ENCODE results near the gene FITM2.
A peak's percentile ranks its signal among the peaks of the same experiment; 100 is the strongest.

The FITM2 gene

GRCh38 chr20:44336725-44337380 lies 25.9 kb upstream of the FITM2 start, which contains the start of gene R3HDML:
R3HDML (plus strand) TSS chr20:44337043; CDS start chr20:44337158, 115 bp downstream.
- POLR2A ChIA-PET: no interaction called here
- no peak within 1 kb of the TSS for H3K4me3 ChIP-seq (ENCODE audit: low read depth, low read length)
- CTCF ChIA-PET: interaction anchor here (1.0 kb wide), 1 partner anchor 47 kb away, joined by 3 read pairs; no protein-coding TSS in a partner anchor
- H3K36me3 ChIP-seq (ENCODE audit: control insufficient read depth in 2 of 2, insufficient read depth in 1 of 2, low read length in 2 of 2): no peaks in the 10 kb centered on the region
- TF ChIP-seq MZF1 (tag by site-specific recombination; IDR thresholded peaks at IDR 0.05; ENCODE audit: borderline replicate concordance) (no peak), GLI4 (tag by site-specific recombination; IDR thresholded peaks at IDR 0.05) (no peak), WT1 (tag by site-specific recombination; IDR thresholded peaks at IDR 0.05) (no peak), ZNF24 (tag by site-specific recombination; IDR thresholded peaks at IDR 0.05) (no peak), ZBTB7A (tag by site-specific recombination; IDR thresholded peaks at IDR 0.05; ENCODE audit: low read depth) (no peak)
- TF ChIP-seq, protein P1, sequence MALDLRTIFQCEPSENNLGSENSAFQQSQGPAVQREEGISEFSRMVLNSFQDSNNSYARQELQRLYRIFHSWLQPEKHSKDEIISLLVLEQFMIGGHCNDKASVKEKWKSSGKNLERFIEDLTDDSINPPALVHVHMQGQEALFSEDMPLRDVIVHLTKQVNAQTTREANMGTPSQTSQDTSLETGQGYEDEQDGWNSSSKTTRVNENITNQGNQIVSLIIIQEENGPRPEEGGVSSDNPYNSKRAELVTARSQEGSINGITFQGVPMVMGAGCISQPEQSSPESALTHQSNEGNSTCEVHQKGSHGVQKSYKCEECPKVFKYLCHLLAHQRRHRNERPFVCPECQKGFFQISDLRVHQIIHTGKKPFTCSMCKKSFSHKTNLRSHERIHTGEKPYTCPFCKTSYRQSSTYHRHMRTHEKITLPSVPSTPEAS (tag by site-specific recombination; IDR thresholded peaks at IDR 0.05): no peak
- TF ChIP-seq, protein P2, sequence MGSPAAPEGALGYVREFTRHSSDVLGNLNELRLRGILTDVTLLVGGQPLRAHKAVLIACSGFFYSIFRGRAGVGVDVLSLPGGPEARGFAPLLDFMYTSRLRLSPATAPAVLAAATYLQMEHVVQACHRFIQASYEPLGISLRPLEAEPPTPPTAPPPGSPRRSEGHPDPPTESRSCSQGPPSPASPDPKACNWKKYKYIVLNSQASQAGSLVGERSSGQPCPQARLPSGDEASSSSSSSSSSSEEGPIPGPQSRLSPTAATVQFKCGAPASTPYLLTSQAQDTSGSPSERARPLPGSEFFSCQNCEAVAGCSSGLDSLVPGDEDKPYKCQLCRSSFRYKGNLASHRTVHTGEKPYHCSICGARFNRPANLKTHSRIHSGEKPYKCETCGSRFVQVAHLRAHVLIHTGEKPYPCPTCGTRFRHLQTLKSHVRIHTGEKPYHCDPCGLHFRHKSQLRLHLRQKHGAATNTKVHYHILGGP (tag by site-specific recombination; IDR thresholded peaks at IDR 0.05): no peak
- TF ChIP-seq, protein P3, sequence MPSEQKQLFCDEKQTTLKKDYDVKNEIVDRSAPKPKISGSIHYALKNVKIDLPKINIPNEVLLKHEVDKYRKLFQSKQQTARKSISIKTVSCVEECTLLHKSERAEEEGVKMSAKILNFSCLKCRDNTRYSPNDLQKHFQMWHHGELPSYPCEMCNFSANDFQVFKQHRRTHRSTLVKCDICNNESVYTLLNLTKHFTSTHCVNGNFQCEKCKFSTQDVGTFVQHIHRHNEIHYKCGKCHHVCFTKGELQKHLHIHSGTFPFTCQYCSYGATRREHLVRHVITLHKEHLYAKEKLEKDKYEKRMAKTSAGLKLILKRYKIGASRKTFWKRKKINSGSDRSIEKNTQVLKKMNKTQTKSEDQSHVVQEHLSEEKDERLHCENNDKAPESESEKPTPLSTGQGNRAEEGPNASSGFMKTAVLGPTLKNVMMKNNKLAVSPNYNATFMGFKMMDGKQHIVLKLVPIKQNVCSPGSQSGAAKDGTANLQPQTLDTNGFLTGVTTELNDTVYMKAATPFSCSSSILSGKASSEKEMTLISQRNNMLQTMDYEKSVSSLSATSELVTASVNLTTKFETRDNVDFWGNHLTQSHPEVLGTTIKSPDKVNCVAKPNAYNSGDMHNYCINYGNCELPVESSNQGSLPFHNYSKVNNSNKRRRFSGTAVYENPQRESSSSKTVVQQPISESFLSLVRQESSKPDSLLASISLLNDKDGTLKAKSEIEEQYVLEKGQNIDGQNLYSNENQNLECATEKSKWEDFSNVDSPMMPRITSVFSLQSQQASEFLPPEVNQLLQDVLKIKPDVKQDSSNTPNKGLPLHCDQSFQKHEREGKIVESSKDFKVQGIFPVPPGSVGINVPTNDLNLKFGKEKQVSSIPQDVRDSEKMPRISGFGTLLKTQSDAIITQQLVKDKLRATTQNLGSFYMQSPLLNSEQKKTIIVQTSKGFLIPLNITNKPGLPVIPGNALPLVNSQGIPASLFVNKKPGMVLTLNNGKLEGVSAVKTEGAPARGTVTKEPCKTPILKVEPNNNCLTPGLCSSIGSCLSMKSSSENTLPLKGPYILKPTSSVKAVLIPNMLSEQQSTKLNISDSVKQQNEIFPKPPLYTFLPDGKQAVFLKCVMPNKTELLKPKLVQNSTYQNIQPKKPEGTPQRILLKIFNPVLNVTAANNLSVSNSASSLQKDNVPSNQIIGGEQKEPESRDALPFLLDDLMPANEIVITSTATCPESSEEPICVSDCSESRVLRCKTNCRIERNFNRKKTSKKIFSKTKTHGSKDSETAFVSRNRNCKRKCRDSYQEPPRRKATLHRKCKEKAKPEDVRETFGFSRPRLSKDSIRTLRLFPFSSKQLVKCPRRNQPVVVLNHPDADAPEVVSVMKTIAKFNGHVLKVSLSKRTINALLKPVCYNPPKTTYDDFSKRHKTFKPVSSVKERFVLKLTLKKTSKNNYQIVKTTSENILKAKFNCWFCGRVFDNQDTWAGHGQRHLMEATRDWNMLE (tag by site-specific recombination; conservative IDR thresholded peaks at IDR 0.05; ENCODE audit: low read depth): no peak
- no peaks in the 10 kb centered on the region for H3K4me1 ChIP-seq (ENCODE audit: control insufficient read depth, insufficient read depth, low read length)
- no peaks in the 10 kb centered on the region for H3K9me3 ChIP-seq (ENCODE audit: control insufficient read depth, insufficient read depth, low read depth, low read length)
- no peak within 1 kb of the TSS for H3K27ac ChIP-seq (ENCODE audit: extremely low read depth, low read depth, low read length)

DNA sequence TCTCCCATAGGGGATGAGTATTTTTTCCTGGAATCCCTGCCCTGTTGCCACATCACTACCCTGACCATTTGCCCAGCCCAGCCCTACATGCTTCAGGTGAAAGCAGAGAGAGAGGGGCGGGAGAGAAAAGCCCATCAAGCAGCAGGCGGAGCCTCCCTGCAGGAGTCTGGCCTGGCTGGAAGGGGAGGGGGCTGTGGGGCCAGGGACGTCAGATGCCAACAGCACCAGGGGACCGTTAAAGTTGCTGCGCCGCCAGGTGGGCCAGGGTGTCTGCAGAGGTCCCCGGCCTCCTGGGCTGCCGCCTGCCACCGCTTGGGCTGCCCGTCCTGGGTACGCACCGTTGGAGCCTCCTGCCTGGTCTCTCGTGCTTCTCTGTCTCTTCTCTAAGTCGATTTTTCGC lies 25.1 kb upstream of the FITM2 start:
- TF ChIP-seq MYNN (tag by site-specific recombination; IDR thresholded peaks at IDR 0.05; ENCODE audit: borderline replicate concordance): no peak
- no peak for TF ChIP-seq ZNF211 (tag by site-specific recombination; IDR thresholded peaks at IDR 0.05; ENCODE audit: low read depth)
- no peak for TF ChIP-seq OSR2 (tag by site-specific recombination; IDR thresholded peaks at IDR 0.05)
- no peak for TF ChIP-seq ZNF768 (tag by site-specific recombination; IDR thresholded peaks at IDR 0.05)
- peak; percentile 23; the same call in 1 of the 2 replicates for TF ChIP-seq ZIC2 (tag by site-specific recombination; IDR thresholded peaks at IDR 0.05)
- POLR2A ChIA-PET: no interaction called here
- Histone ChIP-seq H3K4me3 (ENCODE audit: low read depth, low read length) (no peak overlapping the region), H3K27ac (ENCODE audit: extremely low read depth, low read depth, low read length) (no peak overlapping the region), H3K36me3 (ENCODE audit: control insufficient read depth in 2 of 2, insufficient read depth in 1 of 2, low read length in 2 of 2) (no peaks in the 10 kb centered on the region), H3K4me1 (ENCODE audit: control insufficient read depth, insufficient read depth, low read length) (no peaks in the 10 kb centered on the region), H3K9me3 (ENCODE audit: control insufficient read depth, insufficient read depth, low read depth, low read length) (no peaks in the 10 kb centered on the region)
- CTCF ChIA-PET: no interaction called here

- no peak for TF ChIP-seq IKZF3 (tag by site-specific recombination; IDR thresholded peaks at IDR 0.05)
- no peak for TF ChIP-seq ZNF701 (tag by site-specific recombination; IDR thresholded peaks at IDR 0.05)
- TF ChIP-seq ZNF692 (tag by site-specific recombination; IDR thresholded peaks at IDR 0.05): no peak
- ChIA-PET CTCF (no interaction called here), POLR2A (no interaction called here)
- H3K9me3 ChIP-seq (ENCODE audit: control insufficient read depth, insufficient read depth, low read depth, low read length): no peaks in the 10 kb centered on the region
- H3K4me1 ChIP-seq (ENCODE audit: control insufficient read depth, insufficient read depth, low read length): no peaks in the 10 kb centered on the region
- H3K36me3 ChIP-seq (ENCODE audit: control insufficient read depth in 2 of 2, insufficient read depth in 1 of 2, low read length in 2 of 2): no peaks in the 10 kb centered on the region
- H3K4me3 ChIP-seq (ENCODE audit: low read depth, low read length): no peak overlapping the region
- no peak overlapping the region for H3K27ac ChIP-seq (ENCODE audit: extremely low read depth, low read depth, low read length)
Measured at GRCh38 chr20:44335675-44336074, 24.7 kb upstream of the FITM2 start.
